Stimulated activated CD8-positive, alpha-beta memory T cell treated with anti-CD3 and anti-CD28 coated beads, Interleukin-4, amount 100 ng/mL, for 48 hours (primary cell): ENCODE results near the gene EMILIN2.
A peak's percentile ranks its signal among the peaks of the same experiment; 100 is the strongest.

Source experiments
- DNase-seq: peaks from one replicate; pipeline ENCODE4 v3.0.0-alpha.2; 2020

EMILIN2 gene

GRCh38 chr18:2879889-2880288, 33.1 kb downstream of the EMILIN2 start:
- no peak for DNase-seq

GRCh38 chr18:2880473-2880872, 33.7 kb downstream of the EMILIN2 start:
- DNase-seq = no peak

GRCh38 chr18:2881088-2881839, 34.5 kb downstream of the EMILIN2 start:
- DNase-seq = no peak

GRCh38 chr18:2881840-2882195, 35.0 kb downstream of the EMILIN2 start:
- DNase-seq = no peak

- no peak for DNase-seq
These were observed 35.4 kb downstream of the EMILIN2 start for GRCh38 chr18:2882201-2882600.

GRCh38 chr18:2883076-2883735, 36.4 kb downstream of the EMILIN2 start:
- DNase-seq = peak; percentile 66

GRCh38 chr18:2884706-2885285, 38.0 kb downstream of the EMILIN2 start:
- DNase-seq = no peak

- DNase-seq = no peak
These were observed 40.7 kb downstream of the EMILIN2 start for GRCh38 chr18:2887470-2887869.

- no peak for DNase-seq
These were observed 43.0 kb downstream of the EMILIN2 start for GRCh38 chr18:2889761-2890192.

GRCh38 chr18:2890606-2891005, 43.8 kb downstream of the EMILIN2 start:
- DNase-seq = no peak

- DNase-seq = peak; percentile 37
These were observed 45.0 kb downstream of the EMILIN2 start for GRCh38 chr18:2891526-2892431.

- no peak for DNase-seq
These were observed 46.2 kb downstream of the EMILIN2 start for GRCh38 chr18:2893056-2893455.

- peak; percentile 16 for DNase-seq
These were observed 46.9 kb downstream of the EMILIN2 start for GRCh38 chr18:2893676-2894075.

- no peak for DNase-seq
These were observed 47.5 kb downstream of the EMILIN2 start for GRCh38 chr18:2894131-2894840.

GRCh38 chr18:2894841-2895370, 48.1 kb downstream of the EMILIN2 start:
- DNase-seq = peak; percentile 8

GRCh38 chr18:2895391-2895790, 48.6 kb downstream of the EMILIN2 start:
- DNase-seq = peak; percentile 8

- DNase-seq = no peak
These were observed 50.2 kb downstream of the EMILIN2 start for GRCh38 chr18:2896990-2897389.

- DNase-seq = no peak
These were observed 50.8 kb downstream of the EMILIN2 start for GRCh38 chr18:2897448-2898185.

GRCh38 chr18:2898186-2898640, 51.4 kb downstream of the EMILIN2 start:
- DNase-seq = peak; percentile 22

- DNase-seq = no peak
These were observed 54.0 kb downstream of the EMILIN2 start for GRCh38 chr18:2900684-2901422.
